Dorsolateral prefrontal cortex (tissue), 118 donors: ENCODE results near the gene PGRMC1. TPM values are rescaled to one million over a fixed set of nuclear protein-coding genes. Genes with fewer than 3 reads are reported as not detected.

ENCODE experiments used
- total RNA-seq, 120 experiments: library from RNA; stranded (reverse); gene quantifications; one replicate each; pipeline versions ENCODE4 v1.2.3 to v1.2.4, GENCODE V29; 2022

The PGRMC1 gene
- total RNA-seq, 120 experiments from 2014 or later: 40.9 to 169 (median 110) TPM

Other genes starting within 250 kb of the PGRMC1 start
- gene CT47C1, start 163.3 kb upstream of the PGRMC1 start, total RNA-seq: not detected
- under 1 TPM in 37 of 120 experiments, not detected in 83; 0.04 to 0.47 (median 0.09) TPM for gene KIAA1210, start 108.5 kb upstream of the PGRMC1 start, total RNA-seq
- 10 to 100 TPM in 3 of 120 experiments, 1 to 10 TPM in 117; 2.7 to 11.4 (median 5.7) TPM for gene SLC25A43, start 163.1 kb downstream of the PGRMC1 start, total RNA-seq
- 100 to 1,000 TPM; 115 to 275 (median 184) TPM for gene SLC25A5, start 232.2 kb downstream of the PGRMC1 start, total RNA-seq